ENCODE measurements around the gene LAMP5.

- TF ChIP-seq CTCF (IDR thresholded peaks at IDR 0.05; ENCODE audit: low read depth, low read length, poor library complexity, severe bottlenecking) (no peak), EZH2phosphoT487 (IDR thresholded peaks at IDR 0.05; ENCODE audit: borderline replicate concordance, low read length) (no peak)
Measured at GRCh38 chr20:9532069-9532838, 17.9 kb downstream of the LAMP5 start.

Data from DOHH2 (cell line).